Brain microvascular endothelial cell (primary cell): ENCODE data around the gene RINT1.

ENCODE experiments used
- DNase-seq: peaks from one replicate; pipeline ENCODE4 v3.0.0-alpha.2; 2020
- H3K27ac ChIP-seq: fragments of 250-450 bp; sonication (Bioruptor Pico); 2 replicates; pipeline ENCODE4 v1.5.1; 2020; ENCODE audit warnings: mild to moderate bottlenecking, moderate library complexity
- H3K27me3 ChIP-seq: fragments of 250-450 bp; sonication (Bioruptor Pico); replicated peaks from 2 replicates; pipeline ENCODE4 v1.5.1; 2020; ENCODE audit warnings: mild to moderate bottlenecking
- H3K36me3 ChIP-seq: fragments of 250-450 bp; sonication (Bioruptor Pico); replicated peaks from 2 replicates; pipeline ENCODE4 v1.5.1; 2020; ENCODE audit warnings: mild to moderate bottlenecking
- H3K4me3 ChIP-seq: 2 replicates; pipeline ENCODE4 v1.5.1; 2011; ENCODE audit warnings: low read depth, mild to moderate bottlenecking, control low read depth, low read length, moderate library complexity
- in situ Hi-C: cut with HindIII; loops from 2 replicates; pipeline ENCODE4 v1.10.0; 2017; ENCODE audit warnings: low sequenced_read_pairs, low pct_ligation_motif_present
- TF ChIP-seq, protein P1 (sequence below): IDR thresholded peaks from 2 replicates; pipeline ENCODE4 v1.5.1; 2011; ENCODE audit warnings: low read depth, mild to moderate bottlenecking, moderate library complexity, low read length, control low read depth, inconsistent platforms; ENCODE audit errors: missing control alignments

The RINT1 gene

GRCh38 chr7:105567024-105567423 lies 35.0 kb downstream of the RINT1 start:
- H3K36me3 ChIP-seq, result peaks cover 46% of the 10 kb centered on the region
- in situ Hi-C loops, result no loop called here
- H3K27ac ChIP-seq, result no peak overlapping the region
- TF ChIP-seq, protein P1, sequence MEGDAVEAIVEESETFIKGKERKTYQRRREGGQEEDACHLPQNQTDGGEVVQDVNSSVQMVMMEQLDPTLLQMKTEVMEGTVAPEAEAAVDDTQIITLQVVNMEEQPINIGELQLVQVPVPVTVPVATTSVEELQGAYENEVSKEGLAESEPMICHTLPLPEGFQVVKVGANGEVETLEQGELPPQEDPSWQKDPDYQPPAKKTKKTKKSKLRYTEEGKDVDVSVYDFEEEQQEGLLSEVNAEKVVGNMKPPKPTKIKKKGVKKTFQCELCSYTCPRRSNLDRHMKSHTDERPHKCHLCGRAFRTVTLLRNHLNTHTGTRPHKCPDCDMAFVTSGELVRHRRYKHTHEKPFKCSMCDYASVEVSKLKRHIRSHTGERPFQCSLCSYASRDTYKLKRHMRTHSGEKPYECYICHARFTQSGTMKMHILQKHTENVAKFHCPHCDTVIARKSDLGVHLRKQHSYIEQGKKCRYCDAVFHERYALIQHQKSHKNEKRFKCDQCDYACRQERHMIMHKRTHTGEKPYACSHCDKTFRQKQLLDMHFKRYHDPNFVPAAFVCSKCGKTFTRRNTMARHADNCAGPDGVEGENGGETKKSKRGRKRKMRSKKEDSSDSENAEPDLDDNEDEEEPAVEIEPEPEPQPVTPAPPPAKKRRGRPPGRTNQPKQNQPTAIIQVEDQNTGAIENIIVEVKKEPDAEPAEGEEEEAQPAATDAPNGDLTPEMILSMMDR, result no peak
- H3K27me3 ChIP-seq, result no peaks in the 10 kb centered on the region
- no peak for DNase-seq
- H3K4me3 ChIP-seq, result no peak overlapping the region

GRCh38 chr7:105567821-105568220 lies 35.8 kb downstream of the RINT1 start:
- Histone ChIP-seq H3K27ac (no peak overlapping the region), H3K27me3 (no peaks in the 10 kb centered on the region), H3K36me3 (peaks cover 44% of the 10 kb centered on the region), H3K4me3 (no peak overlapping the region)
- TF ChIP-seq, protein P1, result no peak
- no peak for DNase-seq
- in situ Hi-C loops, result no loop called here

- peaks cover 13% of the 10 kb centered on the region for H3K36me3 ChIP-seq
- TF ChIP-seq, protein P1, result no peak
- H3K27me3 ChIP-seq, result no peaks in the 10 kb centered on the region
- DNase-seq, result no peak
- in situ Hi-C loops, result no loop called here
- no peak overlapping the region for H3K4me3 ChIP-seq
- no peak overlapping the region for H3K27ac ChIP-seq
Observed at GRCh38 chr7:105571891-105572290, 39.9 kb downstream of the RINT1 start.

DNA sequence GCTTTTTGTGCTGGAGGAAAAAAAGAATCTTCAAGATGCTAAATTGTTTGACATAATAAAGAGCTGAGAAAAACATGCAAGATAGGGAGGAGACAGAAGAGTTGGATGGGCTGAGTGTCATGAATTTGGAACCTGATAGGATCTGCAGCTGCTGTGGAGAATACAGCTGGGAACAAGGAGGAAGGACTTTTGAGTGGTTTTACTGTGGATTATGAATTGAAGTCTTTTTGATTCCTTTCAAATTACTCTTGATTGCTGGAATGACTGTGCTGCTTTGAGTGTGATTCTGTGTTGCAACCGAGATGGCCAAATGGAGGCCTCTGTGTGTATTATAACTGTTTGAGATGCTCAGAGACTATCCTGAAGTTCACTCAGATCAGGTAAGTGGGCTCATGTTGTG lies 45.2 kb downstream of the RINT1 start:
- Histone ChIP-seq H3K36me3 (peaks cover 2% of the 10 kb centered on the region), H3K27ac (no peak overlapping the region), H3K4me3 (no peak overlapping the region), H3K27me3 (no peaks in the 10 kb centered on the region)
- no peak for DNase-seq
- in situ Hi-C loops, result no loop called here
- TF ChIP-seq, protein P1, result no peak

DNA sequence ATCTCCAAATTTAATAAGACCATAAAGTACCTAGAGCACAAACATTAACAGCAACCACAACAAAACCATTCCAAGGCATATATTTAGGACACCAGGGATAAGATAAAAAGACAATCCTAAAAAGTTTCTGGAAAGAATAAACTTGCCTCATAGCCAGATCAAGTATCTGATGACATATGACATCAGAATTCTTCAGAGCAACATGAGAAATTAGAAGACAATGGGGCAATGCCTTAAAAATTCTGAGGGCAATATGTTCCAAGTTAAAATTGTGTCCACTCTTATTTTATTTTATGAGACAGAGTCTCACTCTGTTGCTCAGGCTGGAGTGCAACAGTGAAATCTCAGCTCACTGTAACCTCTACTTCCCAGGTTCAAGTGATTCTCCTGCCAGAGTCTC lies 46.5 kb downstream of the RINT1 start:
- in situ Hi-C loops, result no loop called here
- H3K36me3 ChIP-seq, result no peaks in the 10 kb centered on the region
- DNase-seq, result no peak
- no peak overlapping the region for H3K27ac ChIP-seq
- TF ChIP-seq, protein P1, result no peak
- H3K27me3 ChIP-seq, result no peaks in the 10 kb centered on the region
- no peak overlapping the region for H3K4me3 ChIP-seq

DNA sequence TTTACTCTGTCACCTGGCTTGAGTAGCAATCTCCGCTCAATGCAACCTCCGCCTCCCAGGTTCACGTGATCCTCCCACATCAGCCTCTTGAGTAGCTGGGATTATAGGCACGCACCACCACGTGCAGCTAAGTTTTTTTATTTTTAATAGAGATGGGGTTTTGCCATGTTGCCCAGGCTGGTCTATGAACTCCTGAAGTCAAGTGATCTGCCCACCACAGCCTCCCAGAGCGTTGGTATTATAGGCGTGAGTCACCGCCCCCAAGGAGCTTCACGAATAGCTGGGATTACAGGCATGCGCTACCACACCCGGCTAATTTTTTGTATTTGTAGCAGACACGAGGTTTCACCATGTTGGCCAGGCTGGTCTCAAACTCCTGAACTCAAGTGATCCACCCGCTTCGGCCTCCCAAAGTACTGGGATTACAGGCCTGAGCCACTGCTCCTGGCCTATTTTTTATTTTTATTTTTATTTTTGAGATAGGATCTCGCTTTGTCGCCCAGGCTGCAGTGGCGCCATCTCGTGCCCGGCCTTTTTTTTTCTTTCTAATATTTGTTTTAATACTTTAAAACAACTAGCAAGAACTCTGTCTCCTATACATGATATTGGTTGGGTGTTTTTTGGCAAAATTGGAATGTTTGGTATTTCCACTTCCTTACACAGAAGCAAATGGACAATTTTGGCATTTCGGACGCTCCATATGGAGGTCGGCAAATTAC lies 48.2 kb downstream of the RINT1 start:
- Histone ChIP-seq H3K27ac (no peak overlapping the region), H3K27me3 (no peaks in the 10 kb centered on the region), H3K4me3 (no peak overlapping the region), H3K36me3 (no peaks in the 10 kb centered on the region)
- TF ChIP-seq, protein P1, result peak; percentile 48
- in situ Hi-C loops, result no loop called here
- no peak for DNase-seq
